UCSD-AML1 (cell line): Measurements from ENCODE around the gene MSI2.

Experiments used
- DNase-seq: peaks from one replicate; lab custom pipeline; 2025; ENCODE audit not compliant: unreplicated experiment; lab: John Stamatoyannopoulos, UW

MSI2 gene

DNA sequence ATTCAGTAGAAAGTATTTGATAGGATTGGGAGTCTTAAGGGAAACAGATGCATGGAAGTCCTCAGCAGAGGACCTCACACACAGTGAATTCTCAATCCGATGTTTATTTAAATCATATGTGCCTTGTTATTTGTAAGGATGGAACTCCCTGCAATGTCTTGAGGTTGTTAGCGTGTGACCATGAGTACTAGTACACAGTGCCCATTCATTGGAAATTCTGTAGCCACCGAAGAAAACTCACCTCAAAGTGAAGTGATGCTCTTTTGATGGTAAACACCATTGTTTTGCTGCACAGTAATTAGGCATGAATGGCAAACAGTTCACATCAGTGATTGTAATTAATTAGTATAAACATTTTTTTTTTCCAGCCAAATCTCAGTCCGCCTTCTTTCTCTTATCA lies 173.6 kb downstream of the MSI2 start:
- no peak for DNase-seq

DNA sequence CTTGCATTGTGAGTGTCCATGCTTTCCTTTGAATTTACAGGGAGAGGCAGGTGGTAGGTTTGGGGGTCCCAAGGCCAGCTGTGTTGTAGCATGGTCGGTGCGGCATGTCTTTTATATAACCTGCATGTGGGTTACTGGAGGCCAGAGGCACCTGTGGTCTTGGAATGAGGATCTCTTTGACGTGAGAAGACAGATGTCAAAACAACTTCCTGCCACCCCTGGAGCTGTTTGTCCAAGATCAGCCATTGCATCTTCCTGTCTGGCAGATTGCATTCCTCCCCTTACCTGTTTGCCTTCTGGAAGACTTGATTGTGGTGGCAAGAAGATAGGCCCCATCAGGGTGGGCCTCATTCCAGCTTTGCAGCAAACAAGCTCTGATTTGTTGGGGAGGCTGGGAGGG lies 175.1 kb downstream of the MSI2 start:
- no peak for DNase-seq

DNA sequence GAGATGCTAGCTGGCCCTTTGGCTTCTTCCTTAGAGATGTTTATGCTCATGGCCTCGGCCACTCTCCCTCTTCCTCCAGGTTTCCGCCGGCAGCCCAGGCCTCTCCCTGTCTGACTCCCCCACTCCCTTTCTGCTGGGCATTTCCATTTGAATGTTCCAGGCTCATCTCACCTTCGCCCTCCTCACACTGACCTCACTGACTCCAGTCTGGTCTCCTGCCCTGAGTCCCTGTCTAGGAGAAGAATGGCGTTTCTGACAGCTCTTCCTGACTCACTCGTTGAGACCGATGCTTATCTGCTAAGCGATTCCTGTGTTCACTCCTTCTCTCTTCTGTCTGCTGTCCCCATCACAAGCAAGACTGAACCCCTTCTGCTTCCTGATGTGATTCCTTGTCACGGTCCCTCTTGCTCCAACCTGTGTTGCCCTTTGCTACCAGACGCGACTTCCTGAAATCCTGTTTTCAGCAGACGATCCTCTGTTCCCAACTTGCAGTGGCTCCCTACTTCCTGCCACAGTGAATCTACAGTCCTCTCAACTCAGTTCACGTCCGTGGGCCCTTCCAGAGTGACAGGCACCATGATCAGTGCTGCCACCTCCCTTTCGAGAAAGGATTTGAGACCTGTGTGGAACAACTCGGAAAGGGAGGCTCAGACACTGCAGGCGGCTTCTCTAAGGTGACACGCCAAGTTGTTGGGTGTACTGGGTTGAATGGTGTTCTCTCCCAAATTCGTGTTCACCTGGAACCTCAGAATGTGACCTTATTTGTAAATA lies 176.4 kb downstream of the MSI2 start:
- no peak for DNase-seq

DNA sequence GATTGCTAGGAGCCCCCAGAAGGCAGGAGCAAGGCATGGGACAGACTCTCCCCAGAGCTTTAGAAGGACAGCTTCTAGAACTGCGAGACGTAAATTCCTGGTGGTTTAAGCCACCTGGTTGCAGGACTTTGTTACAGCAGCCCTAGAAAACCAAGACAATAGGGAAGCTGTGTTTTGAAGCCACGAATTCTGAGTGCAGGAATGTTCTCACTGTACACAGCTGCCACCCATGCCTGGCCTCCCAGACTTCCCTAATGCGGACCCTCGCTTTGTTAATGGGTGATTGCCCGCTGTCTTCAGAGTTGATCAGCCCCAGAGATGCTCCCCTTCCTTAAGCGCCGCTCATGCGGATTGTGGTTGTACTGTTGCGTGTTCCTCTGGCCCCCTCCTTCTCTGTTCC lies 177.1 kb downstream of the MSI2 start:
- DNase-seq, result no peak

DNA sequence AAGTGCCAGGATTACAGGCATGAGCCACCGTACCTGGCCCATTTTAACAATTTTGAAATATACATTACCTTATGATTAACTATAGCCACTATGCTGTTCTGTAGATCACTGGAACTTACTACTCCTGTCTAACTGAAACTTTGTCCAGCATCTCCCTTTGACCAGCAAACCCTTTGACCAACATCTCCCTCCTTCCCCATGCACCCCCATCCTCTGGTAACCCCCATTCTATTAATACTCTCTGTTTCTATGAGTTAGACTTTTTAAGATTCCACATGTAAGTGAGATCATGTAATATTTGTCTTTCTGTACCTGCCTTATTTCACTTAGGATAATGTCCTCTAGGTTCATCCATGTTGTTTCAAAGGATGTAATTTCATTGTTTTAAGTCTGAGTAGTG lies 178.0 kb downstream of the MSI2 start:
- no peak for DNase-seq

DNA sequence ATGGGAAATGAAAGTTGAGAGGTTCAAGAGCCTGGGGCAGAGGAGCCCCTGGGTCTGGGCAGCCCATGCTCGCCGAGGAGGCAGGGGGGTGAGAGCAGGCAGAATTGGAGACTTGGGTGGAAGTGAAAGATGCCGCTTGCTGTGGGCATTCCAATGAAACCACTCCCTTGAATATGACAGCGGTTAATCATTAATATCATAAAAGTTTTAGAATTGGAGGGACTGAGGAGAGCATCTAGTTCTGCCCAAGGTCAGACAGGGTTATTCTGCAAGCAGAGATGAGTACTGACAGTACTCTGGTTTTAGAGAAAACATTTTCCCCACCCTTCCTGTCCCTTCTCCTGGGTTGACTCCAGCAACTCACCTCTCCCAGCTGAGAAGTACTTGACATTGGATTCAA lies 180.2 kb downstream of the MSI2 start:
- DNase-seq, result no peak

DNA sequence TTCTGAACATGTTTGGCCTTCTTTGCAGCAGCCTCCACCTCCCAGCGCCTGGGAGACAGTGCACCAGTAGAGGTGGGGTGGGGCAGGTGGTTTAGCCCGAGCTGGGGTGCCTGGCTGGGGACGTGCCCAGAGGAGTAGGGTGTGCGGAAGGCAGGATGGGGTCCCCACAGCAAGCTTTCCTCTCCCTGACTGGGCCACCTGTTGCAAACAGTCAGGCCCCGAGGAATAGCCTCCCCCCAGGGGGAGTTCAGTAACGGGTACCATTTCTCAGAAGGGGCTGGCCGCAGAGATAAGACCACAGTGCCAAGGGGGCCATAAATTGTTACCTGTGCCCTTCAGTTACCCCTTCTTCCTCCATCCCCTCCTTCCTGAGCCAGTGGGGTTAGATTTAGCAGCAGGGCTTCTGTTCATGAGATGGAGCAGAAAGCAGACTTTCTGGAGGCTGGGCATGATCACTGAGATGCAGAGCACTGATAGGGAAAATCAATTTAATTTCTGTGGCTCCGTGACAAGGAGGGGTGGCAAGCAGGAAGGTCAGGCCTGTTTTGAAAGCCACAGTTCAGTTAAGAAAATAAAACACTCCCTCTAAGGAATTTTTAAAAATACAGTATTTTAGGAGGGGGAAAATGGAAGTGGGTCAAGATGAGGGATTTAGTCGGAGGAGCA lies 181.9 kb downstream of the MSI2 start:
- DNase-seq, result no peak

DNA sequence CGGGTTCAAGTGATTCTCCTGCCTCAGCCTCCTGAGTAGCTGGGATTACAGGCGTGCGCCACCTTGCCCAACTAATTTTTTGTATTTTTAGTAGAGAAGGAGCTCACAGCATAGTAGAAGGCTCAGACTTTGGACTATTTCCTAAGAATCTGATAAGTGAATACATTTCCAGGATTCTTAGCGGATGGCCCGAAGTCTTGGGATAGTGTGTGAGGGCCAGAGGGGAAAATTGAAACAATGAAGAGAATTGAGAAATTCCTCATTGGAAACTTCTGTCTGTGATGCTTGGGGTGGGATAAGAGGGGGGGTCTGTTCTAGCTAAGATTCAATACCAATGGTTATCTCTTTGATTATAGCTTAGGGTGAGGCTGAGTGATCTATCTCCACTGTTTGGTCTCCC lies 183.3 kb downstream of the MSI2 start:
- DNase-seq, result no peak

DNA sequence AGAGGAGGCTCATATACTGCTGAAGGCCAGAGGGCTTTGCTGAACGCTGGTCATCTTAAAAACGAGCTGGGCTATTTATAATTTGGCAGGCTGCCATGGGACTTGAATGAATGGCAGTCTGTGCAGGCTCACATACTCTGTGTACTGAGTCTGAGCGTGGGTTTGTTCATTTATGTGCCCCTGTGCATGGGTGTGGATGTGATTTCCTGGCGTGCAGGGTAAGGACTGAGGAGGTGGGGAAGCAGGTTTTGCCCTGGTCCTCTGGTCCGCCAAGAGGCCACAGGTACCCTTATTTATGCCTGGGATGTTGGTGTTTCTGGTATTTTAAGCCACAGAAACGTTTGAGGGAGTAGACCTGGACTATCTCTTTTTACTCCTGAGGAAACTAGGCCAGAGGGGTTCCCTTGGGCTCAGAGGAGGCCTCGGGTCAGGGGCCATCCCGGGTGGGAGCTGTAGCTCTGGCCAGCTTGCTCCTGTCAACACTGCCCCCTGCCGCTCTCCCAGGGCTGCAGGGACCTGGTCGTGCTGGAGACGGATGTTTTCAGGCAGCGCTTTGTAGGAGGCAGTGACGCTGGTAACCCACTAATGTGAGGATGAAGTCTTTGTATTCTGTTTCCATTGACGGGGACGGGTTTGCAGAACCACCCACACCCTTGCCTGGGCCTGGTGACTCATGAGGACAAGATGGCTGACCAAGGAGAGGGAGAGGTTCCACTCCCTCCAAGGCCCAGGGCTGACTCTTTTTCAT lies 184.4 kb downstream of the MSI2 start:
- DNase-seq, result no peak

DNA sequence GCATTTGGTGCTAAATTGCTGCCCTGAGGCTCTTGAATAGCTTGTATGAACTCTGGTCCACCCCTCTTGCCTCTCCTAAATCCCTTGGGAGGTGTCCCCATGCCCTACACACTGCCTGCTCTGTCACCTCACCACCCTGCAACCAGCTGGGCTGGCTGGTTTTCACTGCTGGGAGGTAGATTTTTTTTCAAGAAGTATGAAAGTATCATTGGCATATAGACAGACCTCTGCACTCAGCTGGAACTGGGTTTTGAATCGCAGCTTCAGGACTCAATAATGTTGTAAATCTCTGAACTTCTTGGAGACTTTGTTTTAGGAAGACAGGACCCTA lies 184.9 kb downstream of the MSI2 start:
- DNase-seq, result no peak

DNA sequence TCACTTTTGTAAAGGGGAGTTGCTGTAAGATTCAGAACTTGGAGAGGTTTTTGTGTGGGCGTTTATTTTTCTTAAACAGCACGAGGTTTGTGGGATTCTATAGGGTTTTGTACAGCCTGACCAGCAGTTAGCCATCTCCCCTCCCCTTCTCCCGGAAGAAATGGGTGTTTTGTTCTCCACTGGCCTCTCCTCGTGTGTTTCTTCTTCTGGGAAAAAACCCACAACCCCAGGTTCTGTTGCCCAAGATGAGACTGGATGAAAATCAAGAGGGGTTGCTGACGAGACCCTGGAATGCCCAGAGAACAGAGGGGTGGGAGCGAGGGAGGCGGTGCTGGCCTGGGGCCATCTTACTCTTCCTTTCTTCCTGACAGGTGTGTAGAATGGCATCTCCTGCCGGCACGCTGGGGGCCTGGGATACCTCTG lies 186.1 kb downstream of the MSI2 start:
- no peak for DNase-seq

DNA sequence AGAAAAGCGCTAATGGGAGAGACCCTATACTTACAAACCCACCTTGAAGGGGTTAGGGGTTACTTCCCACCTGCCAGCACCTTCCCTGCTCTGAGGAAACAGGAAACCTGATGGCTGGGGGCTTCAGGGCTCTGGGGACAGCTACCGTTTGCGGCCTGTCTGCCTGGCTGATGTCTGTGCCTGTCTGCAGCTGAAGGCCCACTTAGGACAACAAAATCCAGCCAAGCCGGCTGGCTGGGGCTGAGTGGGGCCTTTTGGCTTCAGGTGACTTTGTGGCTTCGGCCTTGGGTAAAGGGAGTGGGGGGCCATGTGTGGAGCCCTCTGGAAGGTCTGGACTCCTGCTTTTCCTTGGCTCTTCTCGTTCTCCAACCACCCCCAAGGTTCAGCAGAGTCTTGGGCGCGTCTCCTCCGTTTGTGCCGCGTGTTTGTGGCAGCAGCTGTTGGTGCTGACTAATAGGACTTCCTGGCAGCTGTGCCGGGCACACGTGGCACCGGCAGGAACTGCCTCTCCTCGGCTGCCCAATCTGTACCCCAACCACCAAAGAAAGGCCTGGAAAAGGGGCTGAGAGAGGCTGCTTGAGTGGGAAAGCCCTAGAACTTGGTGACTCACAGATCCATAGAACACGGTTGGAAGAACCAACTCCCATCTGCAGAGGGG lies 186.7 kb downstream of the MSI2 start:
- DNase-seq, result peak; percentile 58

DNA sequence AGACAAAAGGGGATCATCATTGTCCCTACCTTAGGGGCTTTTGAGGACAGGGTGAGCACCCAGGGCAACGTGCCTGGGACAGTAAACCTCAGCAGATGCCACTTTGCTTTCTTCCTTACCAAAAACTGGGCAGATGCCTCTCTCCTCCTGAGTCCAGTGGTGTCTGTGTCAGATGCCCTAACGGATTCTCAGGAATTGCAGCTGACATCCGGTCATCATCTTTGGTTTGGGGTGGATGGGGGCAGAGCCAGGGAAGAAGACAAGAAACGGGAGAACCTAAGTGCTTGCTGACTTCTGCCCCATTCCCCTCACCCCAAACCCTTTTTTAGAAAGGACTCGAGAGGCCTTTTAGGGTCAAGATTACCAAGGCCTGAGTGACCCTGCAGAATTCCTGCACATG lies 187.5 kb downstream of the MSI2 start:
- no peak for DNase-seq

DNA sequence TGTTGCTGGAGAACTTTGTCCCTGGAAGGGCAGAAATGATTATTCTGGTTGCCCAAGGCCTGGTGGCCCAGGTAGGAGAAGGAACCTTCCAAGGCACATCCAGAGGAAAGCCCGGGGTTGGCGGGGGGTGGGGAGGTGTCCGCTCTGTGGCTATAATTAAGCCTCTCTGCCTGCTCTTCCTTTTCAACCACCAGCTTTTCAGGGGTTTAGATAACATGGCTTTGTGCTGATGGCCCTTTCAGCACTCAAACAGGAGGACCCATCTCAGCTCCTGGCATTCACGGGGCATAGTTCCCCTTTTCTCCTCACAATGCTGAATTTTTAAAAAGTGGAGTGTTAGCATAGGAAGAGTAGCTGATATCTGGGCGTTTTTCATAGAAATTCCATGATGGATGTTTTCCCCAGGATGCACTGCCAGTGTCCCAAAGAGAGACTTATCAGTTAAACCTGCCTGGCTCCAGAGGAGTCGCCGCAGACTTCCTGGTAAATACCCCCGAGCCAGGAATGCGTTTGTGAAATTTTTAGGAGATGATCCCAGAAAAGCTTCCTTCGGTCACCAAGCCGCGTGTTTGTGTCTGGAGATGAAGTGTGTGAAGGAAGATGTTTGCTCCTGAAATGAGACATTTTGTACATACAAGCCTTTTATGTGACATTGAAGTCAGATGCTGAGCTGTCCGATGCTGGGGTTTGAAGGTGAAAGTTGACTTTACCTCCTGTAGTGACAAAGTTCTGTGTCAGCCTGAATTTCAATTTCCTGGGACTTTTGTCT lies 188.5 kb downstream of the MSI2 start:
- no peak for DNase-seq

DNA sequence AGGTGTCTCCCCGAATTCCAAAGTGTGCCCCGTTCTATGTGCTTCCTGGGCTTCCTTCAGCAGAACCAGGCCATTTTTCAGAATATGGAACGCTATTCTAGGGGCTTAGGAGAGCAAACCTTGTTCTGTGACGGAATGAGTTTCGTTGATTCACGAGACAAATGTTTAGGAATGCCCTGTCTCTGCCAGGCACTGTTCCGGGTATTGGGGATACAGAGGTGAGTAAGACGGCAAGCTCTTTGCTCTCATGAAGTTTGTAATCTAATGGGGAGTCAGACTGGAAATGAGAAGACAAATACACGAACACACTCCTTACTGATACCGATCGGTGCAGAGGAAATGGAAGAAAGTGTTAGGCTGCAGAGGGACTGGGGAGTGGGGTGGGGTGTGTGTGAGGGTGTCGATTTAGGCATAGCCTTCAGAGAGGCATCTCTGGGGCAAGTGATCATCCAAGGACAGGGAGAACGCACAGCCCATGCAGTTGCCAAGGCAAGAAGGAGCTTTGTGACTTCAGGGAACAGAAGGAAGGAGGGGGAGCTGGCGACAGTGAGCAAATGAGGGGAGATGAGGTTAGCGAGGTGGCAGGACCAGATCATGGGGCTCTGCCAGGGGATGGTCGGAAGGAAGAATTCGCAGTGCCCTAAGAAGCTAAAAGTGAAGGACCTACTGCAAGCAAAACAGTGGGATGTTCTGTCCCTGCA lies 189.6 kb downstream of the MSI2 start:
- DNase-seq, result no peak

DNA sequence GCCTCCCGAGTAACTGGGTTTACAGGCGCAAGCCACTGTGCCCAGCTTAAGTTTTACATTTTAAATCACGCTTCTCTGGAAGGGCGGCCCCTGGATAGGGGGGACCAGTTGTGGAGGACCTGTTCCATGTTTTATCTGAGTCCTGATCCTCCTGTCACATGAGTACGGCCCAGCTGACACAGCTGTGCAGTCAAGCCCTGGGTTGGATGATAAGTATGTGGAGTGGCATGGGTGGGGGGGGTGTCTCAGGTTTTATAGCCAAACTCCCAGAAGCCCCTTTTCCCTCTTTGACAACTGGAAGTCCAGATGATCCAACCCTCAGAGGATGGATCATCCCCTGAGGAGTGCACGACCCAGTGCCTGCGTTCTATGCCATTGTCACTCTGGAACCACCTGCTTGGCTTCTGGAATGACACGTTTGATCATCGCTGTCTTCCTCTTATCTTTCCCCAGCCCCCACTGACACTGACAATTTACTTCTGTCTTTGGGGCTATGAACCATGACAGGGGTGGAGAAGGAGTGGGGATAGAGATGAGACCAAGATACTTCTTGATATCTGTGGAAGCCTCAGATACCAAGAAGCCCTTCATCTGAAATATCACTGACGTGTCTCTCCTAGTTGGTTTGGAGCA lies 191.2 kb downstream of the MSI2 start:
- DNase-seq, result no peak

DNA sequence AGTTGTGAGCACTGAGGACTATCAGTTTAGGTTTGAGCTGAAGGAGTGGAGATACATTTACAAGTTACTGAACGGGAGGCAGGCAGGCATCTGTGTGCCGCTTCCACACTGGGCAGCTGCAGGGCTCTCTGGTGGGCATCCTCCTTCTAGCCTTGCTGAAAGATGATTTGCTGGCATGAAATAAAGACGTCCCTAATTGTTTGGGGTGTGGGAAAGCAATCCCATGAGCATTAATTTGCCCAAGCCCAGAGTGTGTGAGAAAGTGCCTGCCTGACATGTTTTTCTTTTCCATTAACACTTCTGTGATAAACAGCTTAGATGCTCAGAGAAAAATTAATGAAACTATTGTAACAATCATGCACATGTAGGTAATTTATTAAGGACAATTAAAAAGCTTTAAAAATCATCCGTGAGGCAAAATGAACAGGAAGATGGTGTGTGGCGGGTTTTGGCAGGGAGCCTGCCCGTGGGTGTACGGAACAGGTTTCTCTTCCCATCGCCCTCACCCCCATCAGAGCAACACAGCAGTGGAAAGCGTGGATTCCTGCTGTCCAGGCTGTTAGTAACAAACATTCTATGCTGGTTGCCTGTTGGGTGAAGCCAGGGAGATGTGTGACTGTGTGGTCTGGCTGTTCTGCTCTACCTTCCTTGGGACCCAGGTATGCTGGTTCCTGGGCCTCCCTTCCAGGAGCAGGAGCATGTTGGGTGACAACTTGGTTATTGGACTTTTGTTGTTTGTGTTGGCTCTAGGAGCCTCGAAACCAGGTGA lies 191.9 kb downstream of the MSI2 start:
- DNase-seq, result no peak

DNA sequence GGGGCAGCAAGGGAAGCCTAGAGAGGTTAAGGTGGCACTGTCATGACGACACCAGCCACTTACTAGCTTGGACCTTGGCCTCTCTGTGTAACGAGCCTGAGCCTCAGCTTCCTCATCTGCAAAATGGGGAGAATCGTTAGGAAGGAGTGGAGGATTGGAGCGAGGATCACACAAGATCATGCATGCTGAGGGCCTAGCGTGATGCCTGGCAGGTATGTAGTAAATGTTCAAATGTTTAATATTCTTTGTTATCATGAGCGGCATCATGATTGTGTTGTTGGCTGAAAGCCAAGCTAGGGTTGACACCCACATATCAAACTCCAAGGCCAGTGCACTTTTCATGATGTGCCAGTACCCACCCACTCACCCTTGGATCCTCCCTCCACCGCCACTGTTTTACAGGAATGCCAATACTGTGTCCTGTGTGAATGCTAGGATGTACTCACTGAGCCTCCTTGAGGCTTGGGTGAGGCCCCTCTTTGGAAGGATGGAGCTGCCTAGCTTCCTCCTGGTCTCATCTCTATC lies 192.5 kb downstream of the MSI2 start:
- no peak for DNase-seq

DNA sequence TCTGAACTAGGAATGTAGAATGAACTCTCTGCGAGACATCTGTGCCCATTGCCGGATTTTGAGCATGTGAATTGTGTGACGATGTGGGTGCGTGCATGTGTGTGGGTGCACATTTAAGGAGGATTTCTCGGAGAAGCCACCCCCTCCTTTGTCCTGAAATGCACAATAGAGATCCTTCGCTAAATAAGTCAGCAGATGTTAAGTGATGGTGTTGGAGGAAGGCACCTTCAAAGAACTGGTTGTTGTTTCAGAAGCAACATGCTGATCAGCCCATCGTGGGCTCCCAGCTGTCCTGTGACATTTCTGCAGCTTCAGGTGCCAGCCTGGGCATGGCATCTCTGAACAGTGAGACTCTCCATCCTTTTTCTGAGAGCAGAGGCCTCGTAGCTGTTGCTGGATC lies 194.9 kb downstream of the MSI2 start:
- no peak for DNase-seq
